Keratinocyte (primary cell): Measurements from ENCODE around the gene TBC1D3B.
"Not testable (repeated sequence)": the region's sequence is repeated elsewhere in the genome, so short reads cannot be mapped to it uniquely, and the experiment has no call there.

Experiments used
- EZH2 ChIP-seq: IDR thresholded peaks from one replicate; pipeline ENCODE4 v1.6.1; 2012; ENCODE audit warnings: inconsistent platforms, mild to moderate bottlenecking, low read length, moderate library complexity
- TF ChIP-seq, protein P1 (sequence below), 3 experiments: IDR thresholded peaks in 1 of 3; conservative IDR thresholded peaks in 1 of 3; optimal IDR thresholded peaks in 1 of 3; 2 replicates in 2 of 3; 3 replicates in 1 of 3; pipeline versions ENCODE3 to v1.5.1; 2011; ENCODE audit warnings: low read length in 3 of 3, mild to moderate bottlenecking in 3 of 3, moderate library complexity in 2 of 3, control low read depth in 1 of 3, inconsistent platforms in 1 of 3; ENCODE audit not compliant: insufficient read depth in 2 of 3; ENCODE audit errors: extremely low read depth in 1 of 3

DNA sequence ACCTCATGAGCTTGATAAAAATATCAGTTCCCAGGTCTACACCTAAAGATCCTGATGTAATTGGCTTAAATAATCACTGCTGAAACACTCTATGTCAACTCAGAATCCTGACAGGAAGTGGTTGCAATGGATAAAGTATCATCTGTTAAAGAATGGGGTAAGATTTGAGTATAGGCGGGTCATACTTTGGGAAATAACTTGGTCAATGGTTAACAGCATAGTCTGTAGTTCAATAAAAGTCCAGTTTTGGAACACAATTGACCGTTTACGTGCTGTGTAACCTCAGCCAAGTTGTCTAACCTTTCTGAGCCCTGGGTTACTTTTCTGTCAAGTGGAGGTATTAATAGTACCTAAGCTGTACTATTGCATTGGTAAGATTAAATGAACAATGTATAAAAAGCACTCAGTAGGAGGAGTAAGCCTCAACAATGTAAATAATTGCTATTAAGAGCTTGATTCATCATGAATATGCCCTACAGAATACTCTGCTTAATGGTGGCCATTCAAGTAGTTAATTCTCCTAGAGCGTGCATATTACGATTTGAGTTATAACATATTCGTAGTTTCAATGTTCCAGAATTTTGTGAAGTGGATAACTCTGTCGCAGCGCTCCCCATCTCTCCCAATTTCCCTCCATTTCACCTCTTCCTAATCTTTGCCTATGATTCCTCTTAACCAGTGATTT, 17.9 kb upstream of the TBC1D3B start:
- TF ChIP-seq, protein P1, sequence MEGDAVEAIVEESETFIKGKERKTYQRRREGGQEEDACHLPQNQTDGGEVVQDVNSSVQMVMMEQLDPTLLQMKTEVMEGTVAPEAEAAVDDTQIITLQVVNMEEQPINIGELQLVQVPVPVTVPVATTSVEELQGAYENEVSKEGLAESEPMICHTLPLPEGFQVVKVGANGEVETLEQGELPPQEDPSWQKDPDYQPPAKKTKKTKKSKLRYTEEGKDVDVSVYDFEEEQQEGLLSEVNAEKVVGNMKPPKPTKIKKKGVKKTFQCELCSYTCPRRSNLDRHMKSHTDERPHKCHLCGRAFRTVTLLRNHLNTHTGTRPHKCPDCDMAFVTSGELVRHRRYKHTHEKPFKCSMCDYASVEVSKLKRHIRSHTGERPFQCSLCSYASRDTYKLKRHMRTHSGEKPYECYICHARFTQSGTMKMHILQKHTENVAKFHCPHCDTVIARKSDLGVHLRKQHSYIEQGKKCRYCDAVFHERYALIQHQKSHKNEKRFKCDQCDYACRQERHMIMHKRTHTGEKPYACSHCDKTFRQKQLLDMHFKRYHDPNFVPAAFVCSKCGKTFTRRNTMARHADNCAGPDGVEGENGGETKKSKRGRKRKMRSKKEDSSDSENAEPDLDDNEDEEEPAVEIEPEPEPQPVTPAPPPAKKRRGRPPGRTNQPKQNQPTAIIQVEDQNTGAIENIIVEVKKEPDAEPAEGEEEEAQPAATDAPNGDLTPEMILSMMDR (optimal IDR thresholded peaks at IDR 0.05 in 1 of 3, IDR thresholded peaks at IDR 0.05 in 1 of 3, conservative IDR thresholded peaks at IDR 0.05 in 1 of 3; ENCODE audit: extremely low read depth in 1 of 3, insufficient read depth in 2 of 3, low read length in 3 of 3), result not testable (repeated sequence)
- not testable (repeated sequence) for TF ChIP-seq EZH2
